Vagina (tissue), 2 donors: ENCODE measurements around the gene LDLRAD1.

Experiments used
- POLR2A ChIP-seq, 2 donors: fragments of 450-650 bp; IDR thresholded peaks; one replicate each; pipeline ENCODE4 v1.6.1; 2017; ENCODE audit warnings: antibody characterized with exemption in 2 of 2, mild to moderate bottlenecking in 2 of 2, moderate library complexity in 2 of 2
- POLR2AphosphoS5 ChIP-seq, 2 donors: sonication (generic); formaldehyde crosslinking; IDR thresholded peaks; one replicate each; pipeline ENCODE4 v1.9.0; 2017; ENCODE audit warnings: antibody characterized with exemption in 2 of 2, mild to moderate bottlenecking in 2 of 2, low read depth in 1 of 2; ENCODE audit not compliant: insufficient read depth in 1 of 2
- TF ChIP-seq, protein P1 (sequence below), 3 experiments: fragments of 450-650 bp in 2 of 3; fragments of 200-600 bp in 1 of 3; sonication (generic) in 1 of 3; IDR thresholded peaks; one replicate each; pipeline ENCODE4 v1.5.1; 2017 to 2019; ENCODE audit warnings: antibody characterized with exemption in 3 of 3, mild to moderate bottlenecking in 2 of 3, moderate library complexity in 2 of 3

DNA sequence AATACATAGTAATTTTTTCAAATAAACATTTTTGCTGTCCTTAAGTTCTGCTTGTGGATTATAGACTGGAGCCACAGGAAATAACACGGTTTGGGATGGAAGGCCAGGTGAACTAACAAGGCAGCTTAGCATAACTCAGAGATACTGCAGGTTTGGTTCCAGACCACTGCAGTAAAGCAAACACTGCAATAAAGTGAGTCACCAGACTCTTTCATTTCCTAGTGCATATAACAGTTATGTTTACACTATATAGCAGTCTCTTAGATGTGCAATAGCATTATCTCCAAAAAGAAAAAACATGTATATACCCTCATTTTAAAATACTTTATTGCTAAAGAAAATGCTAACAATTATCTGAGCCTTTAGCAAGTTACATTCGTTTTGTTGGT lies 49.9 kb downstream of the LDLRAD1 start:
- TF ChIP-seq, protein P1, sequence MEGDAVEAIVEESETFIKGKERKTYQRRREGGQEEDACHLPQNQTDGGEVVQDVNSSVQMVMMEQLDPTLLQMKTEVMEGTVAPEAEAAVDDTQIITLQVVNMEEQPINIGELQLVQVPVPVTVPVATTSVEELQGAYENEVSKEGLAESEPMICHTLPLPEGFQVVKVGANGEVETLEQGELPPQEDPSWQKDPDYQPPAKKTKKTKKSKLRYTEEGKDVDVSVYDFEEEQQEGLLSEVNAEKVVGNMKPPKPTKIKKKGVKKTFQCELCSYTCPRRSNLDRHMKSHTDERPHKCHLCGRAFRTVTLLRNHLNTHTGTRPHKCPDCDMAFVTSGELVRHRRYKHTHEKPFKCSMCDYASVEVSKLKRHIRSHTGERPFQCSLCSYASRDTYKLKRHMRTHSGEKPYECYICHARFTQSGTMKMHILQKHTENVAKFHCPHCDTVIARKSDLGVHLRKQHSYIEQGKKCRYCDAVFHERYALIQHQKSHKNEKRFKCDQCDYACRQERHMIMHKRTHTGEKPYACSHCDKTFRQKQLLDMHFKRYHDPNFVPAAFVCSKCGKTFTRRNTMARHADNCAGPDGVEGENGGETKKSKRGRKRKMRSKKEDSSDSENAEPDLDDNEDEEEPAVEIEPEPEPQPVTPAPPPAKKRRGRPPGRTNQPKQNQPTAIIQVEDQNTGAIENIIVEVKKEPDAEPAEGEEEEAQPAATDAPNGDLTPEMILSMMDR (IDR thresholded peaks at IDR 0.05) = no peak
- TF ChIP-seq POLR2AphosphoS5 (IDR thresholded peaks at IDR 0.05; ENCODE audit: insufficient read depth in 1 of 2, low read depth in 1 of 2) = no peak
- TF ChIP-seq POLR2A (IDR thresholded peaks at IDR 0.05) = no peak
